K562 (cell line): Measurements from ENCODE around the gene XKR7. TPM values are rescaled to one million over a fixed set of nuclear protein-coding genes. Genes with fewer than 3 reads are reported as not detected.

Experiments used
- ATAC-seq: fragments of 200-7000 bp; cut with Tn5 transposase; 3 replicates; pipeline ENCODE4 v1.9.1; 2020; ENCODE audit warnings: moderate library complexity
- BruUV-seq: library from RNA; stranded (reverse); fragments of 400-500 nt; replicated peaks from 2 replicates; lab custom pipeline; 2021; lab: Mats Ljungman, UMichigan
- CTCF ChIA-PET: fragments of 300-600 bp; formaldehyde crosslinking; extraction: SDS; loops from one replicate; lab custom pipeline; 2021; ENCODE audit warnings: low intra/inter-chr PET ratio; lab: Yijun Ruan, JAX
- POLR2A ChIA-PET: fragments of 300-600, 350-650 bp; sonication (Branson Sonifier 250); formaldehyde crosslinking; extraction: SDS; loops from one replicate; lab custom pipeline; 2021; ENCODE audit warnings: antibody characterized with exemption, inconsistent platforms; lab: Yijun Ruan, JAX
- DNase-seq, 4 experiments: peaks; one replicate each; pipeline versions ENCODE4 v3.0.0 to v3.0.0-alpha.2; 2011 to 2018; ENCODE audit warnings: low spot score in 3 of 4, mixed read lengths in 3 of 4; ENCODE audit errors: extremely low read depth in 1 of 4
- FAIRE-seq: peaks from 2 replicates; lab custom pipeline; 2011; peaks lifted over from hg19 to GRCh38; lab: Jason Lieb, UNC
- H2AFZ ChIP-seq: 2 replicates; pipeline ENCODE4 v1.6.0; 2011; ENCODE audit warnings: low read depth, low read length, control low read depth, inconsistent platforms
- H3K27ac ChIP-seq: fragments of 200-600 bp; 3 replicates; pipeline ENCODE4 v1.8.0; 2011; ENCODE audit warnings: low read depth, mild to moderate bottlenecking, control low read depth, inconsistent platforms, low read length, moderate library complexity, mixed read lengths; ENCODE audit errors: extremely low read depth
- H3K27me3 ChIP-seq, 2 experiments: fragments of 300-600 bp in 1 of 2; 2 replicates in 1 of 2; 3 replicates in 1 of 2; pipeline versions ENCODE4 v1.6.0 to v1.8.0; 2011; ENCODE audit warnings: inconsistent platforms in 2 of 2, low read length in 2 of 2, mild to moderate bottlenecking in 1 of 2, mixed read lengths in 1 of 2, moderate library complexity in 1 of 2; ENCODE audit not compliant: control insufficient read depth in 2 of 2, insufficient read depth in 2 of 2
- H3K36me3 ChIP-seq: fragments of 300-600 bp; 3 replicates; pipeline ENCODE4 v1.8.0; 2011; ENCODE audit warnings: mild to moderate bottlenecking, low read length, inconsistent platforms; ENCODE audit not compliant: control insufficient read depth, insufficient read depth
- H3K4me1 ChIP-seq, 2 experiments: fragments of 200-600 bp in 1 of 2; replicated peaks in 1 of 2; 2 replicates in 1 of 2; 3 replicates in 1 of 2; pipeline versions ENCODE4 v1.5.1 to v1.8.0; 2011; ENCODE audit warnings: inconsistent platforms in 2 of 2, low read length in 2 of 2, mild to moderate bottlenecking in 1 of 2, mixed read lengths in 1 of 2, moderate library complexity in 1 of 2; ENCODE audit not compliant: control insufficient read depth in 2 of 2, insufficient read depth in 2 of 2
- H3K4me2 ChIP-seq: 2 replicates; pipeline ENCODE4 v1.6.1; 2011; ENCODE audit warnings: low read length, control low read depth, inconsistent platforms, mixed read lengths; ENCODE audit not compliant: insufficient read depth
- H3K4me3 ChIP-seq: fragments of 200-600 bp; sonication (generic), shearing (Covaris generic); 2 replicates; pipeline ENCODE4 v1.5.1; 2016; ENCODE audit warnings: control low read depth, inconsistent platforms
- H3K79me2 ChIP-seq: fragments of 200-600 bp; 3 replicates; pipeline ENCODE4 v1.8.0; 2011; ENCODE audit warnings: low read length, inconsistent platforms; ENCODE audit not compliant: control insufficient read depth, insufficient read depth
- H3K9ac ChIP-seq, 2 experiments: 2 replicates each; pipeline versions ENCODE4 v1.6.0 to v1.6.1; 2011; ENCODE audit warnings: low read depth in 2 of 2, low read length in 2 of 2, control low read depth in 1 of 2, inconsistent platforms in 1 of 2, mild to moderate bottlenecking in 1 of 2, mixed read lengths in 1 of 2; ENCODE audit not compliant: insufficient read depth in 1 of 2
- H3K9me1 ChIP-seq: one replicate; pipeline ENCODE4 v1.6.0; 2011; ENCODE audit warnings: inconsistent platforms, mild to moderate bottlenecking, low read length, moderate library complexity; ENCODE audit not compliant: control insufficient read depth, insufficient read depth
- H3K9me3 ChIP-seq: replicated peaks from 2 replicates; pipeline ENCODE4 v1.5.1; 2011; ENCODE audit warnings: low read depth, low read length, inconsistent platforms; ENCODE audit not compliant: control insufficient read depth, insufficient read depth
- H4K20me1 ChIP-seq: replicated peaks from 2 replicates; pipeline ENCODE4 v1.6.1; 2011; ENCODE audit warnings: low read length, inconsistent platforms, mixed read lengths; ENCODE audit not compliant: control insufficient read depth, insufficient read depth
- ETV1 ChIP-seq: fragments of 450-650 bp; conservative IDR thresholded peaks from 2 replicates; pipeline ENCODE4 v1.6.1; 2016; ENCODE audit warnings: missing genetic modification characterization, control low read depth, low read depth, missing compliant biosample characterization
- GATA2 ChIP-seq: sonication (generic); formaldehyde crosslinking; IDR thresholded peaks from 2 replicates; pipeline ENCODE4 v1.4.0; 2020; ENCODE audit warnings: mild to moderate bottlenecking, missing genetic modification reagents
- GTF3C2 ChIP-seq: IDR thresholded peaks from 3 replicates; pipeline ENCODE4 v1.6.1; 2011; ENCODE audit warnings: borderline replicate concordance, mild to moderate bottlenecking, moderate library complexity; ENCODE audit not compliant: insufficient read length; ENCODE audit errors: extremely low read depth
- MAZ ChIP-seq, 2 experiments: fragments of 450-650 bp in 1 of 2; sonication (generic) in 1 of 2; formaldehyde crosslinking; IDR thresholded peaks in 1 of 2; conservative IDR thresholded peaks in 1 of 2; 2 replicates each; pipeline versions ENCODE4 v1.4.0 to v1.5.0; 2020; ENCODE audit warnings: mild to moderate bottlenecking in 1 of 2, missing genetic modification reagents in 1 of 2
- NR2C2 ChIP-seq, 2 experiments: fragments of 200-800 bp in 1 of 2; sonication (Bioruptor generic) in 1 of 2; sonication (generic) in 1 of 2; formaldehyde crosslinking in 1 of 2; IDR thresholded peaks; 2 replicates each; pipeline versions ENCODE4 v1.6.1 to v1.8.0; 2016 to 2022; ENCODE audit warnings: mild to moderate bottlenecking in 1 of 2, missing compliant biosample characterization in 1 of 2, missing genetic modification characterization in 1 of 2, missing genetic modification reagents in 1 of 2
- RAD51 ChIP-seq: fragments of 450-650 bp; IDR thresholded peaks from 2 replicates; pipeline ENCODE4 v1.7.1; 2016; ENCODE audit warnings: low read depth, mild to moderate bottlenecking, borderline replicate concordance
- RFX1 ChIP-seq: fragments of 450-650 bp; IDR thresholded peaks from 2 replicates; pipeline ENCODE4 v1.6.1; 2016; ENCODE audit warnings: mild to moderate bottlenecking, moderate library complexity
- SRSF9 ChIP-seq: fragments of 200-400 bp; formaldehyde crosslinking; IDR thresholded peaks from 2 replicates; pipeline ENCODE4 v1.6.1; 2017; ENCODE audit warnings: low read depth, low read length, borderline replicate concordance
- ZNF507 ChIP-seq: conservative IDR thresholded peaks from 2 replicates; pipeline ENCODE4 v1.6.1; 2017; ENCODE audit warnings: missing genetic modification characterization, missing compliant biosample characterization
- ZNF655 ChIP-seq: fragments of 250-450 bp; sonication (Bioruptor Pico); IDR thresholded peaks from 2 replicates; pipeline ENCODE4 v1.5.0; 2021
- WGBS: fragments of 100-300 bp; shearing (Covaris generic); methylation state at CpG from one replicate; pipeline ENCODE4 v1.1.6; 2016; ENCODE audit warnings: low coverage, mixed read lengths; ENCODE audit not compliant: insufficient coverage; ENCODE audit errors: missing lambda C conversion rate; 5-methylcytosine and 5-hydroxymethylcytosine counted together
- in situ Hi-C: fragments of 300-500 bp; cut with MboI; formaldehyde crosslinking; loops from 4 replicates; pipeline ENCODE4 v1.15.0; 2018; ENCODE audit warnings: inconsistent platforms, mixed read lengths
- intact Hi-C: fragments of 100-400 bp; cut with micrococcal nuclease; formaldehyde crosslinking; loops from 2 replicates; pipeline ENCODE4 v1.14.2; 2022
- polyA plus RNA-seq, 8 experiments: library from polyadenylated mRNA; depleted of rRNA in 4 of 8; stranded (reverse) in 5 of 8; unstranded in 3 of 8; fragments of >200 nt; fragmentation: Nextera tagmentation in 2 of 8; fragmentation: Illumina TruSeq in 1 of 8; extraction: Ambion mirVana in 2 of 8; extraction: Trizol in 1 of 8; gene quantifications; 2 replicates each; pipeline versions ENCODE4 v1.2.1 to v1.2.3, GENCODE V29; 2011 to 2014; ENCODE audit warnings: inconsistent platforms in 1 of 8, missing spikeins in 1 of 8
- total RNA-seq, 7 experiments: library from RNA; depleted of rRNA in 6 of 7; stranded (reverse); fragments of >200 nt in 6 of 7; fragmentation: Illumina TruSeq in 2 of 7; extraction: Trizol in 2 of 7; gene quantifications; 2 replicates each; pipeline versions ENCODE4 v1.2.1 to v1.2.3, GENCODE V29; 2011 to 2021; ENCODE audit warnings: low replicate concordance in 1 of 7

The XKR7 gene
- total and polyA plus RNA-seq, 9 of the 15 experiments (the other 6 are each of a cell fraction or from before 2014, with no cell fraction given) = 0.02 TPM; not detected in 8

DNA sequence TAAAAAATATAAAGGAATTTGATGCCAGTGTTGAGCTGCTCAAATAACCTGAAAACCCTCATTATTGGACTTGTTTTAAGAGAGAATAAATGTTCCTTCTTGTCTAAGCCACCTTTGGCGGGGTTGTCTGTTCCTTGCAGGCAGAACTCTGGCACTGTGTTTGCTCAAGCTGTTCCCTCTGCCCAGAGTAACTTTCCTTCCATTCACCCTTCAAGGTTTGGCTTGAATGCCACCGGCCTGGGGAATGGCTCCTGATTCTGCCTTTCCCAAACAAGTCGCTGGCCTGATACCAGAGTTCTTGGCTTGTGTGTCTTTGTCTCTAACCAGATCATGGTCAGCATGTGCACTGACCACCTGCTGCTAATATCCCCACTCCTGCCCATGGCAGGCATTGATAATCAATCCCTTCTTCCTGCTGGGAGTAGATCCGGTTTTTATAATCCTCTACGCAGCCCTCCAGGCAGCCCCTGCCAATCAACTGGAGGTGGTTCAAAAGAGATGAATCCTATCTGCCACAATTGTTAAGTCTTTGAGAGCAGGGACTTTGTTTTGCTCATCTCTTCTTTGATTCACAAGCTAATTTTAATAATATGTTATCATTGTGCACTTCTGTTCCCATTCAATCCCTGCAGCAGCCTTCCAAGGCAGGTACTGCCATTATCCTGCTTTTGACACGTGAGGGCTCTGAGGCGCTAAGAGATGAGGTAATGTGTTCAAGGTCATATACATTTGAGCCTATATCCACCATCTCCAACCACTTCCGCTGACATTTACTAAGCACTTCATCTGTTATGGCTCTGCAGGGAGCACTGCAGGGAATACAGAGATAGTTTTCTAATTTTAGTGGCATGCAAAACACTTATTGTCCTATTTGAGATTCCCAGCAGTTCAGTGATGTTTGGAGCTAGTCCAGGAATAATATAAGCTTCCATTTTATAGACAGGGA, 39.2 kb downstream of the XKR7 start (continued):
- TF ChIP-seq RAD51 (no peak), GATA2 (CRISPR knock-in tag) (no peak), ZNF655 (CRISPR knock-in tag) (no peak), ZNF507 (tag) (no peak)
- TF ChIP-seq, all 486 proteins: peak for 17

DNA sequence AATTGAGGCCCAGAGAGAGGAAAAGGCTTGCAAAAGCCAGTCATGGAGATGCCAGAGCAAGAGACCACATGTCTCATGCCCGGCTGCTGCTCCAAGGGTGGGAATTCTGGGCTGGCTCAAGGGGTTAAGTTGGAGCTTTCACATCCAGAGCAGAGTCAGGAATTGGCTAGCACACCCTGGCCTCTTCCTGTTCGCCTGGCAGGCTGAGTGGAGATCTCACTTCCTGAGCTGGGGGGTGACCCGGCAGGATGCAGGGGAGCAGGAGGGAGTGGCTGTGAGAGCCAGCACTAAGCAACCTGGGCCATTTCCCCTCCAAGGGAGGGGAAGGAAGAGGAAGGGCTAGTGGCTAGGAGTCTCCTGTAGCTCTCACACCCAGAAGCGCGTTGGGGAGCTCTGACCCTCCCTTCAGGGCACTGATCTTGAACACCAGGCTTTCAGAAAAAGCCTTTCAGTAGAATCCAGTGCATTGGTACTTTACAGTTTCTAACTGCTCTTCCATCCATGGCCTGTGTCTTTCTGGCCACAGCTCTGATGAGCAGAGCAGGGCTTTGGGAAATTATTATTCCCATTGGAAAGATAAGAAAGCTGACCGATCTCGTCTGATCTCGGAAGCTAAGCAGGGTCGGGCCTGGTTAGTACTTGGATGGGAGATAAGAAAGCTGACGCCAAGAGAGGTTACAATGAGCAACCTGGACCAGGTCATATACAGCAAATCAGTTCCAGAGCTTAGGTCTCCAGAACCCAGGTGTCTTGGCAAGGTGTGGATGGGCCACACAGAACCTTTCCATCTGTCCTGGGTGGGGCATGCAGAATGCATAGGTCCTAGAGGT, 40.1 kb downstream of the XKR7 start:
- H3K79me2 ChIP-seq = no peaks in the 10 kb centered on the region
- 11% methylated on average over 10 of the region's 10 CpGs for WGBS
- H3K36me3 ChIP-seq = no peaks in the 10 kb centered on the region
- no peaks in the 10 kb centered on the region; the same call in 1 of the 2 replicates for H4K20me1 ChIP-seq
- FAIRE-seq (no peak), ATAC-seq (peak; percentile 48), DNase-seq (no peak)
- POLR2A ChIA-PET = interaction anchor here (0.5 to 0.6 kb wide), 2 partner anchors 9 to 146 kb away, joined by 3 read pairs; no protein-coding TSS in a partner anchor
- H3K4me2 ChIP-seq = no peak overlapping the region
- no peak overlapping the region for H3K4me3 ChIP-seq
- in situ Hi-C loops (no loop called here), intact Hi-C loops (no loop called here)
- peak overlapping the region; percentile 54 for H2AFZ ChIP-seq
- CTCF ChIA-PET = no interaction called here
- H3K4me1 ChIP-seq = peaks cover 0 to 11% of the 10 kb centered on the region in 2 experiments; a peak in 4 of 5 replicates
- peaks cover 2 to 15% of the 10 kb centered on the region in 2 experiments; a peak in 2 of 5 replicates for H3K27me3 ChIP-seq
- H3K9me1 ChIP-seq = no peaks in the 10 kb centered on the region
- no peaks in the 10 kb centered on the region for H3K9me3 ChIP-seq
- H3K9ac ChIP-seq = no peak overlapping the region
- BruUV-seq = no TSS peak
- H3K27ac ChIP-seq = no peak overlapping the region
- TF ChIP-seq GTF3C2 = peak; percentile 34
- no peak for TF ChIP-seq RFX1
- peak in 1 of 2 experiments; percentile 12; a peak in 1 of 4 replicates for TF ChIP-seq MAZ (CRISPR knock-in tag; conservative IDR thresholded peaks at IDR 0.05 in 1 of 2, IDR thresholded peaks at IDR 0.05 in 1 of 2)
- TF ChIP-seq SRSF9 = no peak
- peak; percentile 26; the same call in 1 of the 2 replicates for TF ChIP-seq ETV1 (tag)
- no peak for TF ChIP-seq NR2C2 (CRISPR knock-in tag; IDR thresholded peaks at IDR 0.05)
- 0 out of 2 replicates have a peak, but pooled peaks have one; percentile 4 for TF ChIP-seq NR2C2 (tag; IDR thresholded peaks at IDR 0.05)
